Neutrophil (primary cell): Measurements from ENCODE around the gene PIWIL4.

Experiments used
- H3K27ac ChIP-seq: fragments of 200-600 bp; sonication (generic); 2 replicates; pipeline ENCODE4 v1.5.1; 2016; ENCODE audit warnings: mild to moderate bottlenecking, moderate library complexity
- H3K27me3 ChIP-seq: fragments of 200-600 bp; sonication (generic); 2 replicates; pipeline ENCODE4 v1.6.0; 2016; ENCODE audit warnings: mild to moderate bottlenecking
- H3K36me3 ChIP-seq: fragments of 200-600 bp; sonication (generic); 2 replicates; pipeline ENCODE4 v1.5.1; 2017
- H3K4me1 ChIP-seq, 2 experiments: fragments of 200-600 bp in 1 of 2; sonication (generic) in 1 of 2; 1 replicate in 1 of 2; 2 replicates in 1 of 2; pipeline versions ENCODE4 v1.5.1 to v1.6.1; 2013 to 2016; ENCODE audit warnings: low read depth in 1 of 2, low read length in 1 of 2, mild to moderate bottlenecking in 1 of 2, moderate library complexity in 1 of 2; ENCODE audit not compliant: control insufficient read depth in 1 of 2, insufficient read depth in 1 of 2
- H3K4me3 ChIP-seq, 2 experiments: fragments of 200-600 bp in 1 of 2; sonication (generic) in 1 of 2; 1 replicate in 1 of 2; 2 replicates in 1 of 2; pipeline ENCODE4 v1.5.1; 2013 to 2016; ENCODE audit warnings: low read depth in 1 of 2, low read length in 1 of 2, mild to moderate bottlenecking in 1 of 2, moderate library complexity in 1 of 2
- H3K9me3 ChIP-seq: fragments of 200-600 bp; sonication (generic); 2 replicates; pipeline ENCODE4 v1.5.1; 2016
- TF ChIP-seq, protein P1 (sequence below): fragments of 200-600 bp; sonication (generic); IDR thresholded peaks from 2 replicates; pipeline ENCODE4 v1.5.1; 2016; ENCODE audit warnings: antibody characterized with exemption

The PIWIL4 gene

DNA sequence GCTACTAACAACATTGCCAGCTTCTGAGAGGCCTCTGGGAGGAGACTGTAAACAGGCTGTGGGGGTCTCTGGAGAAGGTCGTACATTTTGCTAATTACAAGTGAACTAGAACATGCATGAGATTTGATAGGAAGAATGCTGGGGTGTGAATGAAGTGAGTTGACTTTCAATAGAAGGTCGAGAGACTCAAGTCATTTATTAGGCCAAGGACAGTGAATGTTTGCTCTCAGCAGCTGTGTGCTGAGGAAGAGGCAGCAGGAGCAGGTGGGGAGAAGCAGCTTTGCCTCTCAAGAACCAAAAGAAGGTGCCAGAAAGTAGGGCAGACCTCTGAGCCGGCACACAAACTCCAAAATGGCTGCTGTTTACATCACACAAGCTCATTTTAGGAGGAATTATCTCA, 91.7 kb downstream of the PIWIL4 start:
- Histone ChIP-seq H3K36me3 (no peaks in the 10 kb centered on the region), H3K4me3 (no peak overlapping the region), H3K27me3 (peaks cover 4% of the 10 kb centered on the region), H3K4me1 (no peaks in the 10 kb centered on the region), H3K9me3 (no peaks in the 10 kb centered on the region), H3K27ac (no peak overlapping the region)
- TF ChIP-seq, protein P1, sequence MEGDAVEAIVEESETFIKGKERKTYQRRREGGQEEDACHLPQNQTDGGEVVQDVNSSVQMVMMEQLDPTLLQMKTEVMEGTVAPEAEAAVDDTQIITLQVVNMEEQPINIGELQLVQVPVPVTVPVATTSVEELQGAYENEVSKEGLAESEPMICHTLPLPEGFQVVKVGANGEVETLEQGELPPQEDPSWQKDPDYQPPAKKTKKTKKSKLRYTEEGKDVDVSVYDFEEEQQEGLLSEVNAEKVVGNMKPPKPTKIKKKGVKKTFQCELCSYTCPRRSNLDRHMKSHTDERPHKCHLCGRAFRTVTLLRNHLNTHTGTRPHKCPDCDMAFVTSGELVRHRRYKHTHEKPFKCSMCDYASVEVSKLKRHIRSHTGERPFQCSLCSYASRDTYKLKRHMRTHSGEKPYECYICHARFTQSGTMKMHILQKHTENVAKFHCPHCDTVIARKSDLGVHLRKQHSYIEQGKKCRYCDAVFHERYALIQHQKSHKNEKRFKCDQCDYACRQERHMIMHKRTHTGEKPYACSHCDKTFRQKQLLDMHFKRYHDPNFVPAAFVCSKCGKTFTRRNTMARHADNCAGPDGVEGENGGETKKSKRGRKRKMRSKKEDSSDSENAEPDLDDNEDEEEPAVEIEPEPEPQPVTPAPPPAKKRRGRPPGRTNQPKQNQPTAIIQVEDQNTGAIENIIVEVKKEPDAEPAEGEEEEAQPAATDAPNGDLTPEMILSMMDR = no peak

DNA sequence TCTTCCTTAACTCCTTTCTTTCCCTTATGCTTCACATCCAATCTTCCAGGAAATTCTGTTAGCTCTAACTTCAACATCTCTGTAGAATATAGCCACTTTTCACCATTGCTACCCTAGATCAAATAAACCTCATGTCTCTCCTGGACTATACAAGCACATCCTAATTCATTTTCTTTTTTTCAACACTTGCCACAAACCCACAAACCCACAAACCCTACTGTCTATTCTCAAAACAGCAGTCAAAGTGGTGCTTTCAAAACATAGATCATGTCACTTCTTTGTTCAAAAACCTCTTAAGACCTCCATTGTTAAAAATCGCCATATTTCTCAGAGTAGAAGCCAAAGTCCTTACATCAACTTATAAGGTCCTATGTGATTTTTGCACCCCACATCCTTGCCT, 94.3 kb downstream of the PIWIL4 start:
- Histone ChIP-seq H3K36me3 (no peaks in the 10 kb centered on the region), H3K27ac (no peak overlapping the region), H3K4me1 (no peaks in the 10 kb centered on the region), H3K4me3 (no peak overlapping the region), H3K27me3 (no peaks in the 10 kb centered on the region), H3K9me3 (no peaks in the 10 kb centered on the region)
- TF ChIP-seq, protein P1 = no peak

DNA sequence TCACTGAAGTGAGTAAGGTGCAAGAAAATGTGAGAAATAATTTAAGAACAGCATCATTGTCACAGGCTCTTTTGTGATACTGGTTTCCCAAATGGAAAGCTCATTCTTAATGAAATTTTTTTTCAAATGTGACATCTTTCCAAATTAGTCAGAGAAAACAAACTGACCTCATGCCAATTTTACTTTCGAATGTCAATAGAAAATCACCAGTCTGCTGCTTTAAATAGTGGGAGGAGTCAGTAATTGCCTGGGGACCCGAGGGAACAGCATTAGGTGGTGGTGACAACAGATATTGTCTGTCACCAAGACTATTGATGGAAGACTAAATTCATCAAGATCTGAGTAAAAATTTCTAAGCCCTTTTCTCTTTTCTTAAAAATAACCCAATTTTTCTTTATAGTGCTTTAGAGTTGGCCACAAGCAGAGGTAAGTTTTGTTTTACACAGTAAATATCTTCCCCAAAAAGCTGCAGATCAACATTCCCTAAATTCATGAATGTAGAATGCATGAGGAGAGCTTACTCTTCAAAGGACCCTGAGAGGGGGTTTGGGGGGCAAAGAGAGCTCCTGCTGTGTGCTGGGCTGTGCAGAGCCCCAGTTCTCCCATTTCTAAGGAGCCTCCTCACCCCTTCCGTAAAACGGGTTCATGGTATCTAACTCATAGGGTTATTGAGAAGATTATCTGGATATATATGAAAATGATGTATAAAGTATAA, 95.1 kb downstream of the PIWIL4 start:
- no peaks in the 10 kb centered on the region for H3K4me1 ChIP-seq
- TF ChIP-seq, protein P1 = no peak
- H3K4me3 ChIP-seq = no peak overlapping the region
- no peak overlapping the region for H3K27ac ChIP-seq
- H3K36me3 ChIP-seq = no peaks in the 10 kb centered on the region
- no peaks in the 10 kb centered on the region for H3K9me3 ChIP-seq
- H3K27me3 ChIP-seq = no peaks in the 10 kb centered on the region

DNA sequence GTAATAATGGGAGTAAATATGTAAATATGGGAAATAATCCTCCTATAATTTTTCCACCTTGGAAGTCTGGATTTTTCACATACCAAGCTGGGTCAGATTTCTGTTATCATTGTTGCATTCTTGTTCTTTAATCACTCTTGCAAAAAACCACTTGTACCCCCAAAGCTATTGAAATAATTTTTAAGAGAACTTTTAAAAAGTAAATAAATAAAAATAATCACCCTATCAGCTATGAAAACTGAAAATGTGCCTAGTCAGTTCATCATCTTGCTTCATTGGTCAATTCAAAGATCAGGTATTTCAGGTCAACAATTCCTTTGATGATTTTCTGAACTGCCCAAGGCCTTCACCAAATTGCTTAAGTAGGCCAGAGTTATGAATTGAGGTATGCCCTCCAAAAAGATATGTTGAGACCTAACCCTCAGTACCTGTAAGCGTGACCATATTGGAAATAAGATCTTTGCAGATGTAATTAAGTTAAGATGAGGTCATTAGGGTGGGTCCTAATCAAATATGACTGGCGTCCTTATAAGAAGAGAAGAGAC, 95.8 kb downstream of the PIWIL4 start:
- TF ChIP-seq, protein P1 = no peak
- H3K27ac ChIP-seq = no peak overlapping the region
- no peak overlapping the region for H3K4me3 ChIP-seq
- H3K4me1 ChIP-seq = no peaks in the 10 kb centered on the region
- H3K9me3 ChIP-seq = no peaks in the 10 kb centered on the region
- no peaks in the 10 kb centered on the region for H3K36me3 ChIP-seq
- H3K27me3 ChIP-seq = no peaks in the 10 kb centered on the region

DNA sequence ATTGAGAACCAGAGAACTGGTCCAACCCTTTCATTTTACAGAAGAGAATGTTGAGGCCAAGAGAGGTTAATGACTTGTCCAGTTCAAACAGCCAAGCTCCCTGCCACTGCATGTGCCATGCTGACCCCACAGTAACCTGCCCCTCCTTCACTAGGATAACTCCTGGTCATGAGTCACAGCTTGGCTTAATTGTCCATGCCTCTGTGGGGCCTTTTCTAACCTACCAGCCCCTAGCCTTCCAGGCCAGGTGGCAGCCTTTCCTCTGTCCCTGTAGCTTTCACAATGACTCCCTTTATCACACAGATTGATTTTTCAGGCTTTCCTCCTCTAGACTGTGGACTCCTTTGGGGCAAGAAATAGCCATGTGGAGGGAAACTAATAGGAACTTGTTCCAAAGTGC, 97.2 kb downstream of the PIWIL4 start:
- Histone ChIP-seq H3K27ac (no peak overlapping the region), H3K9me3 (no peaks in the 10 kb centered on the region), H3K36me3 (no peaks in the 10 kb centered on the region), H3K4me3 (no peak overlapping the region), H3K4me1 (no peaks in the 10 kb centered on the region), H3K27me3 (no peaks in the 10 kb centered on the region)
- TF ChIP-seq, protein P1 = no peak
